ENCODE data around the gene RAB39B. TPM values are rescaled to one million over a fixed set of nuclear protein-coding genes. Genes with fewer than 3 reads are reported as not detected.
A peak's percentile ranks its signal among the peaks of the same experiment; 100 is the strongest.

RAB39B gene
- total and polyA plus RNA-seq, 10 of the 15 experiments (the other 5 are each of a cell fraction or from before 2014, with no cell fraction given) = 1.6 to 8.6 (median 6.7) TPM

- TF ChIP-seq ZNF207 (IDR thresholded peaks at IDR 0.05; ENCODE audit: borderline replicate concordance) (no peak), HDAC2 (IDR thresholded peaks at IDR 0.05) (no peak), JUNB (IDR thresholded peaks at IDR 0.05) (peak; percentile 23; the same call in 1 of the 2 replicates), RBBP5 (conservative IDR thresholded peaks at IDR 0.05) (no peak), PRDM15 (CRISPR knock-in tag; IDR thresholded peaks at IDR 0.05) (no peak), NKRF (conservative IDR thresholded peaks at IDR 0.05) (0 out of 2 replicates have a peak, but pooled peaks have one; percentile 23), RUNX3 (IDR thresholded peaks at IDR 0.05; ENCODE audit: low read length) (peak; percentile 16), BMI1 (IDR thresholded peaks at IDR 0.05; ENCODE audit: borderline replicate concordance) (no peak), CHD2 (IDR thresholded peaks at IDR 0.05; ENCODE audit: borderline replicate concordance, low read depth, low read length) (no peak), PBX3 (IDR thresholded peaks at IDR 0.05; ENCODE audit: insufficient replicate concordance, low read depth, low read length) (no peak), HSF1 (IDR thresholded peaks at IDR 0.05; ENCODE audit: low read depth, low read length) (no peak), TBL1XR1 (IDR thresholded peaks at IDR 0.05; ENCODE audit: low read depth, low read length) (no peak), BACH1 (IDR thresholded peaks at IDR 0.05; ENCODE audit: borderline replicate concordance) (no peak), IKZF2 (IDR thresholded peaks at IDR 0.05) (no peak), ATF2 (IDR thresholded peaks at IDR 0.05; ENCODE audit: low read length) (no peak), SMAD1 (IDR thresholded peaks at IDR 0.05; ENCODE audit: low read depth, partially characterized antibody) (no peak), BCLAF1 (IDR thresholded peaks at IDR 0.05) (no peak)
Measured at GRCh38 chrX:155263854-155264628, at the start of gene RAB39B (continued).

All from GM12878 (cell line).